NCI-H2107 treated with DMSO at 0.1 percent for 48 hours (cell line): ENCODE measurements around the gene ISLR.
A peak's percentile ranks its signal among the peaks of the same experiment; 100 is the strongest.
"Not testable (repeated sequence)": the region's sequence is repeated elsewhere in the genome, so short reads cannot be mapped to it uniquely, and the experiment has no call there.

Source experiments
- DNase-seq: peaks from one replicate; lab custom pipeline; 2025; ENCODE audit not compliant: unreplicated experiment; lab: John Stamatoyannopoulos, UW

ISLR gene

GRCh38 chr15:74136814-74137536, 36.5 kb upstream of the ISLR start:
- no peak for DNase-seq

GRCh38 chr15:74137537-74137894, 36.0 kb upstream of the ISLR start:
- no peak for DNase-seq

- no peak for DNase-seq
These were observed 34.9 kb upstream of the ISLR start for GRCh38 chr15:74138642-74139041.

GRCh38 chr15:74141591-74141990, 31.9 kb upstream of the ISLR start:
- DNase-seq = no peak

- DNase-seq = no peak
These were observed 29.2 kb upstream of the ISLR start for GRCh38 chr15:74144153-74144775.

- no peak for DNase-seq
These were observed 27.2 kb upstream of the ISLR start for GRCh38 chr15:74146277-74146800.

- DNase-seq = no peak
These were observed 26.5 kb upstream of the ISLR start for GRCh38 chr15:74147051-74147450.

GRCh38 chr15:74155766-74156417, 17.6 kb upstream of the ISLR start:
- no peak for DNase-seq

- peak; percentile 40 for DNase-seq
These were observed 16.7 kb upstream of the ISLR start for GRCh38 chr15:74156678-74157411.

- no peak for DNase-seq
These were observed 15.4 kb upstream of the ISLR start for GRCh38 chr15:74157868-74158827.

GRCh38 chr15:74158855-74159650, 14.5 kb upstream of the ISLR start:
- no peak for DNase-seq

GRCh38 chr15:74159773-74160172, 13.7 kb upstream of the ISLR start:
- DNase-seq = no peak

- DNase-seq = not testable (repeated sequence)
These were observed 13.1 kb upstream of the ISLR start for GRCh38 chr15:74160390-74160789.

- not testable (repeated sequence) for DNase-seq
These were observed 11.3 kb upstream of the ISLR start for GRCh38 chr15:74162195-74162536.

GRCh38 chr15:74165461-74165860, 8.0 kb upstream of the ISLR start:
- no peak for DNase-seq

GRCh38 chr15:74167891-74168331, 5.6 kb upstream of the ISLR start:
- DNase-seq = no peak

- no peak for DNase-seq
These were observed 4.8 kb upstream of the ISLR start for GRCh38 chr15:74168711-74169126.

- DNase-seq = no peak
These were observed 3.3 kb upstream of the ISLR start for GRCh38 chr15:74170071-74170844.
